ENCODE results near the gene DNAH12. TPM values are rescaled to one million over a fixed set of nuclear protein-coding genes. Genes with fewer than 3 reads are reported as not detected.

DNAH12 gene
- under 0.01 TPM in 2 replicates for total RNA-seq (2012; rRNA removed)
- 0.02 TPM in 1 of 2 replicates, not detected in the other for polyA plus RNA-seq (2012; rRNA removed)
- not detected in 2 replicates for polyA plus RNA-seq (2012; cell fraction: cytosol; rRNA removed)
- 0.17 TPM in 1 of 2 replicates, not detected in the other for polyA plus RNA-seq (2012; cell fraction: nucleus; rRNA removed; ENCODE audit: low replicate concordance)
- percentile 17 among the genes with signal in this experiment for Bru-seq, nascent RNA
- percentile 26 among the genes with signal in this experiment for BruChase-seq, experiment 1, labeled RNA remaining after a 6-hour chase
- BruChase-seq, experiment 2, labeled RNA remaining after a 2-hour chase = percentile 25 among the genes with signal in this experiment
- long read RNA-seq = 0 reads

- BruUV-seq (replicated peaks) = no TSS peak
- no peak within 1 kb of the TSS for H2AK5ac ChIP-seq (ENCODE audit: low read depth, low read length)
- no peaks in the 10 kb centered on the region for H3K36me3 ChIP-seq (ENCODE audit: control insufficient read depth, insufficient read depth, low read length)
- H3K9me3 ChIP-seq (ENCODE audit: control insufficient read depth, insufficient read depth, low read length) = no peaks in the 10 kb centered on the region
- no peak within 1 kb of the TSS for H2BK5ac ChIP-seq (ENCODE audit: low read depth, low read length, poor library complexity, severe bottlenecking)
- no peak within 1 kb of the TSS for H3K14ac ChIP-seq (replicated peaks; ENCODE audit: low read depth, low read length)
- H4K91ac ChIP-seq (ENCODE audit: insufficient read depth, low read depth, low read length) = no peak within 1 kb of the TSS
- CTCF ChIA-PET = no interaction called here
- H3K18ac ChIP-seq (ENCODE audit: low read depth, low read length) = no peak within 1 kb of the TSS
- no peaks in the 10 kb centered on the region; the same call in 1 of the 2 replicates for H3K27me3 ChIP-seq (ENCODE audit: control insufficient read depth, insufficient read depth, low read length)
- H3K9ac ChIP-seq (ENCODE audit: low read depth, low read length) = no peak within 1 kb of the TSS
- no peak for DNase-seq
- H3K27ac ChIP-seq (ENCODE audit: insufficient read depth, low read length) = no peak within 1 kb of the TSS
- no peak within 1 kb of the TSS for H4K8ac ChIP-seq (ENCODE audit: low read depth in 2 of 2, low read length in 2 of 2)
- H3K4me1 ChIP-seq (ENCODE audit: control insufficient read depth, insufficient read depth, low read length) = peaks cover 3% of the 10 kb centered on the region
- no peak within 1 kb of the TSS for H2BK120ac ChIP-seq (ENCODE audit: low read depth, low read length)
- H2AK9ac ChIP-seq (replicated peaks; ENCODE audit: low read depth, low read length, poor library complexity) = no peak within 1 kb of the TSS
- no peak within 1 kb of the TSS for H3K56ac ChIP-seq (ENCODE audit: extremely low read depth, insufficient read depth, low read length)
- peak within 1 kb of the TSS; percentile 81 for H2AFZ ChIP-seq (replicated peaks; ENCODE audit: low read length, poor library complexity)
- no peak within 1 kb of the TSS for H3K4ac ChIP-seq (ENCODE audit: low read depth, low read length)
- H4K5ac ChIP-seq (ENCODE audit: low read depth, low read length) = no peak within 1 kb of the TSS
- H2BK15ac ChIP-seq (ENCODE audit: low read depth, low read length) = no peak within 1 kb of the TSS
- POLR2A ChIA-PET (ENCODE audit: unreplicated experiment) = no interaction called here
- no peak within 1 kb of the TSS for H2BK20ac ChIP-seq (ENCODE audit: low read depth, low read length)
- intact Hi-C loops (cut with micrococcal nuclease) = no loop called here
- ATAC-seq (ENCODE audit: low read depth) = peak; percentile 54
- WGBS, 2 experiments (ENCODE audit: extremely low coverage in 2 of 2, insufficient read length in 1 of 2) = no CpG with 5 or more reads among the region's 20 CpGs
- H3K9me1 ChIP-seq (ENCODE audit: insufficient read depth, low read length) = no peaks in the 10 kb centered on the region
- in situ Hi-C loops (cut with MboI; ENCODE audit: low sequenced_read_pairs) = no loop called here
- H3K4me2 ChIP-seq (ENCODE audit: low read depth, low read length) = peak within 1 kb of the TSS; percentile 85
- no peak within 1 kb of the TSS for H3K23ac ChIP-seq (ENCODE audit: low read depth, low read length)
- no peaks in the 10 kb centered on the region for H3K79me1 ChIP-seq (ENCODE audit: low read depth in 1 of 2, low read length in 2 of 2)
- dilution Hi-C loops (cut with HindIII; ENCODE audit: low sequenced_read_pairs, unreplicated experiment) = no loop called here
- H3K4me3 ChIP-seq (ENCODE audit: insufficient read depth, low read depth, low read length) = peak within 1 kb of the TSS; percentile 15; the same call in 1 of the 2 replicates
- TF ChIP-seq MAZ (IDR thresholded peaks at IDR 0.05; ENCODE audit: borderline replicate concordance, low read depth, low read length) (no peak), MAFK (IDR thresholded peaks at IDR 0.05; ENCODE audit: low read depth, low read length) (0 out of 2 replicates have a peak, but pooled peaks have one; percentile 18)
- no peaks in the 10 kb centered on the region for H4K20me1 ChIP-seq (ENCODE audit: insufficient read depth, low read length)
Measured at GRCh38 chr3:57544181-57545125, at the start of gene DNAH12. Gene DNAH12 (minus strand): TSS chr3:57544344. CDS start chr3:57542870, 1,474 bp downstream.

Data from IMR-90 (cell line).